Keratinocyte (primary cell): Measurements from ENCODE around the gene GATA3. TPM values are rescaled to one million over a fixed set of nuclear protein-coding genes. Genes with fewer than 3 reads are reported as not detected.

Experiments used
- DNase-seq: peaks from one replicate; pipeline ENCODE4 v3.0.0-alpha.2; 2011; ENCODE audit warnings: low read depth, missing footprints, low spot score
- FAIRE-seq: peaks from 2 replicates; lab custom pipeline; 2011; peaks lifted over from hg19 to GRCh38; lab: Jason Lieb, UNC
- H2AFZ ChIP-seq: 2 replicates; pipeline ENCODE4 v1.6.0; 2012; ENCODE audit warnings: low read length, control low read depth, inconsistent platforms; ENCODE audit not compliant: control insufficient read depth
- H3K27ac ChIP-seq: 2 replicates; pipeline ENCODE4 v1.5.1; 2011; ENCODE audit warnings: low read length; ENCODE audit not compliant: control insufficient read depth, insufficient read depth
- H3K27me3 ChIP-seq: 3 replicates; pipeline ENCODE4 v1.6.0; 2011; ENCODE audit warnings: low read length; ENCODE audit not compliant: control insufficient read depth, insufficient read depth; ENCODE audit errors: extremely low read depth
- H3K36me3 ChIP-seq, 2 experiments: 2 replicates in 1 of 2; 3 replicates in 1 of 2; pipeline ENCODE4 v1.5.1; 2011; ENCODE audit warnings: low read length in 2 of 2, mild to moderate bottlenecking in 1 of 2; ENCODE audit not compliant: control insufficient read depth in 2 of 2, insufficient read depth in 2 of 2; ENCODE audit errors: extremely low read depth in 1 of 2
- H3K4me1 ChIP-seq: 3 replicates; pipeline ENCODE4 v1.5.1; 2011; ENCODE audit warnings: low read length; ENCODE audit not compliant: control insufficient read depth, insufficient read depth; ENCODE audit errors: extremely low read depth
- H3K4me2 ChIP-seq: 3 replicates; pipeline ENCODE4 v1.6.0; 2011; ENCODE audit warnings: low read depth, low read length; ENCODE audit not compliant: control insufficient read depth, insufficient read depth; ENCODE audit errors: extremely low read depth
- H3K4me3 ChIP-seq, 3 experiments: fragments of 200-600 bp in 1 of 3; sonication (generic) in 1 of 3; 2 replicates in 2 of 3; 3 replicates in 1 of 3; pipeline ENCODE4 v1.5.1; 2011 to 2016; ENCODE audit warnings: low read length in 3 of 3, mild to moderate bottlenecking in 3 of 3, control low read depth in 2 of 3, inconsistent platforms in 1 of 3, low read depth in 1 of 3, mixed read lengths in 1 of 3, mixed run types in 1 of 3, moderate library complexity in 1 of 3; ENCODE audit not compliant: control insufficient read depth in 2 of 3, insufficient read depth in 2 of 3; ENCODE audit errors: extremely low read depth in 1 of 3
- H3K79me2 ChIP-seq: 2 replicates; pipeline ENCODE4 v1.6.0; 2012; ENCODE audit warnings: low read length; ENCODE audit not compliant: control insufficient read depth, insufficient read depth
- H3K9ac ChIP-seq: 3 replicates; pipeline ENCODE4 v1.6.0; 2011; ENCODE audit warnings: low read length; ENCODE audit not compliant: control insufficient read depth, insufficient read depth; ENCODE audit errors: extremely low read depth
- H3K9me1 ChIP-seq: 3 replicates; pipeline ENCODE4 v1.6.0; 2011; ENCODE audit warnings: low read length; ENCODE audit not compliant: control insufficient read depth, insufficient read depth; ENCODE audit errors: extremely low read depth
- H3K9me3 ChIP-seq: 2 replicates; pipeline ENCODE4 v1.5.1; 2012; ENCODE audit warnings: low read depth, low read length; ENCODE audit not compliant: control insufficient read depth
- H4K20me1 ChIP-seq: 3 replicates; pipeline ENCODE4 v1.6.0; 2011; ENCODE audit warnings: low read length; ENCODE audit not compliant: control insufficient read depth, insufficient read depth; ENCODE audit errors: extremely low read depth
- EZH2 ChIP-seq: IDR thresholded peaks from one replicate; pipeline ENCODE4 v1.6.1; 2012; ENCODE audit warnings: inconsistent platforms, mild to moderate bottlenecking, low read length, moderate library complexity
- dilution Hi-C: fragments of 300-500 bp; cut with MboI; formaldehyde crosslinking; loops from one replicate; pipeline ENCODE4 v1.7.0; 2020; ENCODE audit warnings: low sequenced_read_pairs; ENCODE audit not compliant: extremely low pct_ligation_motif_present
- polyA plus RNA-seq, 5 experiments: library from polyadenylated mRNA; depleted of rRNA in 3 of 5; stranded (reverse) in 3 of 5; stranded (forward) in 1 of 5; unstranded in 1 of 5; fragments of >200 nt; gene quantifications; 1 replicate in 1 of 5; 2 replicates in 3 of 5; 3 replicates in 1 of 5; pipeline versions ENCODE4 v1.2.1 to v1.2.3, GENCODE V29; 2011 to 2012; ENCODE audit warnings: missing spikeins in 2 of 5, low read depth in 1 of 5, low replicate concordance in 1 of 5
- TF ChIP-seq, protein P1 (sequence below), 3 experiments: IDR thresholded peaks in 1 of 3; conservative IDR thresholded peaks in 1 of 3; optimal IDR thresholded peaks in 1 of 3; 2 replicates in 2 of 3; 3 replicates in 1 of 3; pipeline versions ENCODE3 to v1.5.1; 2011; ENCODE audit warnings: low read length in 3 of 3, mild to moderate bottlenecking in 3 of 3, moderate library complexity in 2 of 3, control low read depth in 1 of 3, inconsistent platforms in 1 of 3; ENCODE audit not compliant: insufficient read depth in 2 of 3; ENCODE audit errors: extremely low read depth in 1 of 3

The GATA3 gene
- polyA plus RNA-seq, 1 donor (not counting 4 experiments of a cell fraction or from before 2014, with no cell fraction given), result 4.0 TPM

DNA sequence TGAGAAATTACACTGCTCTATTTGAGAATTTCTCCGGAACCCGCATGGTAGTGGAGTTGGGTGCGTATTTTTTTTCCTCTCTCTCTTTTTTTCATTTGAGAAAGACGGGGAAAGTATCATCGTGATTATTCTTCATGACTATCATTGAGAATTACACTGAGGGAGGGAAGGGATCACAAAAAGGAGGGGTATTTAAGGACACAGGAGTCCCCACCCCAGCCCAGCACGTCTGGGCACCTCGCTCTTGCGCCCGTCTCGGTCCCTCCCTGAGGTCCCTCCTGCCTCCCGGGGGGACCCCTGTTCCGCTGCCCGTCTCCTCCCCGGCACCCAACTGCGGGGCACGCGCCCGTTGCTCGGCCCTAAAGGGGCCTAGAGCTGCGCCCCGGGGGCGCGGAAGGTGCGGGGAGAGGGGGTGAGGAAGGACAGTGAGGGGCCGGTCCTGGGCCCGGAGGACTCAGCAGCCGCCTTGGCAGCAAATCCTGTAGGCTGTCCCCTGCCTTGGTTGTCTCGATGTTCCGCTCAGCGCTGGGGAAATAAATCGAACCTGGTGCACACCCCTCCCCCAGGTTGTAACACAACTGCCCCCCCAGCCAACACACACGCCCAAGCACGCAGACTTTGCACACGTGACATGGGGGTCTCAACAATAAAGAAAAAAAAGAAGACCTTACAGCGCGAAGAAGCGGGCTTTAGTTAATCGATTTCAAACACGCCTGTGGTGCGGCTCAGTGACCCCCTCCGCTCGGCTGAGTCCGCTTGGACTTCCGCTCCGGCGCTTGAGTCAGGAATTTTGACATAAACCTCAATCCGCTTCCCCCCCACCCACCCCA lies 18.6 kb upstream of the GATA3 start:
- peak overlapping the region; percentile 18 for H3K4me2 ChIP-seq
- H3K27ac ChIP-seq, result no peak overlapping the region
- no peaks in the 10 kb centered on the region for H3K79me2 ChIP-seq
- no peaks in the 10 kb centered on the region for H4K20me1 ChIP-seq
- H3K9me1 ChIP-seq, result no peaks in the 10 kb centered on the region
- peaks cover 74% of the 10 kb centered on the region for H3K27me3 ChIP-seq
- FAIRE-seq, result no peak
- dilution Hi-C loops, result no loop called here
- H2AFZ ChIP-seq, result no peak overlapping the region
- peaks cover 8% of the 10 kb centered on the region for H3K4me1 ChIP-seq
- no peaks in the 10 kb centered on the region for H3K9me3 ChIP-seq
- peak; percentile 89 for TF ChIP-seq EZH2
- TF ChIP-seq, protein P1, sequence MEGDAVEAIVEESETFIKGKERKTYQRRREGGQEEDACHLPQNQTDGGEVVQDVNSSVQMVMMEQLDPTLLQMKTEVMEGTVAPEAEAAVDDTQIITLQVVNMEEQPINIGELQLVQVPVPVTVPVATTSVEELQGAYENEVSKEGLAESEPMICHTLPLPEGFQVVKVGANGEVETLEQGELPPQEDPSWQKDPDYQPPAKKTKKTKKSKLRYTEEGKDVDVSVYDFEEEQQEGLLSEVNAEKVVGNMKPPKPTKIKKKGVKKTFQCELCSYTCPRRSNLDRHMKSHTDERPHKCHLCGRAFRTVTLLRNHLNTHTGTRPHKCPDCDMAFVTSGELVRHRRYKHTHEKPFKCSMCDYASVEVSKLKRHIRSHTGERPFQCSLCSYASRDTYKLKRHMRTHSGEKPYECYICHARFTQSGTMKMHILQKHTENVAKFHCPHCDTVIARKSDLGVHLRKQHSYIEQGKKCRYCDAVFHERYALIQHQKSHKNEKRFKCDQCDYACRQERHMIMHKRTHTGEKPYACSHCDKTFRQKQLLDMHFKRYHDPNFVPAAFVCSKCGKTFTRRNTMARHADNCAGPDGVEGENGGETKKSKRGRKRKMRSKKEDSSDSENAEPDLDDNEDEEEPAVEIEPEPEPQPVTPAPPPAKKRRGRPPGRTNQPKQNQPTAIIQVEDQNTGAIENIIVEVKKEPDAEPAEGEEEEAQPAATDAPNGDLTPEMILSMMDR (optimal IDR thresholded peaks at IDR 0.05 in 1 of 3, IDR thresholded peaks at IDR 0.05 in 1 of 3, conservative IDR thresholded peaks at IDR 0.05 in 1 of 3; ENCODE audit: extremely low read depth in 1 of 3, insufficient read depth in 2 of 3, low read length in 3 of 3), result no peak
- H3K4me3 ChIP-seq, result no peak overlapping the region
- no peak overlapping the region for H3K9ac ChIP-seq
- no peak for DNase-seq
- H3K36me3 ChIP-seq, result no peaks in the 10 kb centered on the region

DNA sequence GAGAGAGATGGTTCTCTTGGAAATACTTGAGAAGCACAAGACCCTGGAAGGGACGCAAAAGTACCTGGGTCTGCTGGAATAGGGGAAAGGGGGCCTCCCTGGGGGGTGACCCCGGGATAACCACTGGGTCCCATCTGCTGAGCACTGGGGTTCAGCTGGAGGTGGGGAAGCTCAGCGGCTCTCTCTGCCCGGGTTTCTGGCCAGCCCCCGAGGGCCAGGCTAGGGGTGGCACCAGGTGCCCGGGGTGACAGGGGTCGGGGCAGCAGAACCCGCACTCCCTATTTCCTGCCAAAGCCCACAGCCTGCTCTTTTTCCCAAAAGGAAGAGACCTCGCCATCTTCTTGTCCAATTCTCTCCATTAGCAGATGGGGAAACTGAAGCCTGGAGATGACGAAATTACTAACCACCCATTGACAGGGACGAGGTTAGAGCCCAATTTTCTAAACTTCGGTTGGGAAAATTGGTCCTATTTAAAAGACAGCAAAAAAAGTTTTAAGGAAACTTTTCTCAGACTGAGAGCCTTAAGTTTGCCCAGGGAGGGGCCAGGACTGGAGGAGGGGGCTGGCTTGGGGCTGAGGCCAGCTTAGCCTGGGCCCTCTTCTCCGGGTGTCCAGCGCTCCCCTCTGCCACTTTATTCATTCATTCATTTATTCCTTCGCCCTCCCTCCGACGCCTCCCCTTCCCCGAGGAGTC lies 17.8 kb upstream of the GATA3 start:
- H3K9me1 ChIP-seq, result no peaks in the 10 kb centered on the region
- dilution Hi-C loops, result no loop called here
- FAIRE-seq (no peak), DNase-seq (no peak)
- H3K9ac ChIP-seq, result no peak overlapping the region
- H3K27me3 ChIP-seq, result peaks cover 80% of the 10 kb centered on the region
- H3K27ac ChIP-seq, result no peak overlapping the region
- H4K20me1 ChIP-seq, result no peaks in the 10 kb centered on the region
- H3K36me3 ChIP-seq, result no peaks in the 10 kb centered on the region
- peaks cover 8% of the 10 kb centered on the region for H3K4me1 ChIP-seq
- H2AFZ ChIP-seq, result no peak overlapping the region
- no peaks in the 10 kb centered on the region for H3K79me2 ChIP-seq
- H3K4me2 ChIP-seq, result peak overlapping the region; percentile 40
- no peak for TF ChIP-seq EZH2
- TF ChIP-seq, protein P1 (optimal IDR thresholded peaks at IDR 0.05 in 1 of 3, IDR thresholded peaks at IDR 0.05 in 1 of 3, conservative IDR thresholded peaks at IDR 0.05 in 1 of 3; ENCODE audit: extremely low read depth in 1 of 3, insufficient read depth in 2 of 3, low read length in 3 of 3), result no peak
- no peak overlapping the region for H3K4me3 ChIP-seq
- no peaks in the 10 kb centered on the region for H3K9me3 ChIP-seq
